K562 (cell line): Measurements from ENCODE around the gene TTC24. TPM values are rescaled to one million over a fixed set of nuclear protein-coding genes. Genes with fewer than 3 reads are reported as not detected.

Experiments
- ATAC-seq: fragments of 200-7000 bp; cut with Tn5 transposase; 3 replicates; pipeline ENCODE4 v1.9.1; 2020; ENCODE audit warnings: moderate library complexity
- BruUV-seq: library from RNA; stranded (reverse); fragments of 400-500 nt; replicated peaks from 2 replicates; lab custom pipeline; 2021; lab: Mats Ljungman, UMichigan
- CTCF ChIA-PET: fragments of 300-600 bp; formaldehyde crosslinking; extraction: SDS; loops from one replicate; lab custom pipeline; 2021; ENCODE audit warnings: low intra/inter-chr PET ratio; lab: Yijun Ruan, JAX
- POLR2A ChIA-PET: fragments of 300-600, 350-650 bp; sonication (Branson Sonifier 250); formaldehyde crosslinking; extraction: SDS; loops from one replicate; lab custom pipeline; 2021; ENCODE audit warnings: antibody characterized with exemption, inconsistent platforms; lab: Yijun Ruan, JAX
- DNase-seq, 4 experiments: peaks; one replicate each; pipeline versions ENCODE4 v3.0.0 to v3.0.0-alpha.2; 2011 to 2018; ENCODE audit warnings: low spot score in 3 of 4, mixed read lengths in 3 of 4; ENCODE audit errors: extremely low read depth in 1 of 4
- FAIRE-seq: peaks from 2 replicates; lab custom pipeline; 2011; peaks lifted over from hg19 to GRCh38; lab: Jason Lieb, UNC
- H2AFZ ChIP-seq: 2 replicates; pipeline ENCODE4 v1.6.0; 2011; ENCODE audit warnings: low read depth, low read length, control low read depth, inconsistent platforms
- H3K27ac ChIP-seq: fragments of 200-600 bp; 3 replicates; pipeline ENCODE4 v1.8.0; 2011; ENCODE audit warnings: low read depth, mild to moderate bottlenecking, control low read depth, inconsistent platforms, low read length, moderate library complexity, mixed read lengths; ENCODE audit errors: extremely low read depth
- H3K27me3 ChIP-seq, 2 experiments: fragments of 300-600 bp in 1 of 2; 2 replicates in 1 of 2; 3 replicates in 1 of 2; pipeline versions ENCODE4 v1.6.0 to v1.8.0; 2011; ENCODE audit warnings: inconsistent platforms in 2 of 2, low read length in 2 of 2, mild to moderate bottlenecking in 1 of 2, mixed read lengths in 1 of 2, moderate library complexity in 1 of 2; ENCODE audit not compliant: control insufficient read depth in 2 of 2, insufficient read depth in 2 of 2
- H3K36me3 ChIP-seq: fragments of 300-600 bp; 3 replicates; pipeline ENCODE4 v1.8.0; 2011; ENCODE audit warnings: mild to moderate bottlenecking, low read length, inconsistent platforms; ENCODE audit not compliant: control insufficient read depth, insufficient read depth
- H3K4me1 ChIP-seq, 2 experiments: fragments of 200-600 bp in 1 of 2; replicated peaks in 1 of 2; 2 replicates in 1 of 2; 3 replicates in 1 of 2; pipeline versions ENCODE4 v1.5.1 to v1.8.0; 2011; ENCODE audit warnings: inconsistent platforms in 2 of 2, low read length in 2 of 2, mild to moderate bottlenecking in 1 of 2, mixed read lengths in 1 of 2, moderate library complexity in 1 of 2; ENCODE audit not compliant: control insufficient read depth in 2 of 2, insufficient read depth in 2 of 2
- H3K4me2 ChIP-seq: 2 replicates; pipeline ENCODE4 v1.6.1; 2011; ENCODE audit warnings: low read length, control low read depth, inconsistent platforms, mixed read lengths; ENCODE audit not compliant: insufficient read depth
- H3K4me3 ChIP-seq: fragments of 200-600 bp; sonication (generic), shearing (Covaris generic); 2 replicates; pipeline ENCODE4 v1.5.1; 2016; ENCODE audit warnings: control low read depth, inconsistent platforms
- H3K79me2 ChIP-seq: fragments of 200-600 bp; 3 replicates; pipeline ENCODE4 v1.8.0; 2011; ENCODE audit warnings: low read length, inconsistent platforms; ENCODE audit not compliant: control insufficient read depth, insufficient read depth
- H3K9ac ChIP-seq, 2 experiments: 2 replicates each; pipeline versions ENCODE4 v1.6.0 to v1.6.1; 2011; ENCODE audit warnings: low read depth in 2 of 2, low read length in 2 of 2, control low read depth in 1 of 2, inconsistent platforms in 1 of 2, mild to moderate bottlenecking in 1 of 2, mixed read lengths in 1 of 2; ENCODE audit not compliant: insufficient read depth in 1 of 2
- H3K9me1 ChIP-seq: one replicate; pipeline ENCODE4 v1.6.0; 2011; ENCODE audit warnings: inconsistent platforms, mild to moderate bottlenecking, low read length, moderate library complexity; ENCODE audit not compliant: control insufficient read depth, insufficient read depth
- H3K9me3 ChIP-seq: replicated peaks from 2 replicates; pipeline ENCODE4 v1.5.1; 2011; ENCODE audit warnings: low read depth, low read length, inconsistent platforms; ENCODE audit not compliant: control insufficient read depth, insufficient read depth
- H4K20me1 ChIP-seq: replicated peaks from 2 replicates; pipeline ENCODE4 v1.6.1; 2011; ENCODE audit warnings: low read length, inconsistent platforms, mixed read lengths; ENCODE audit not compliant: control insufficient read depth, insufficient read depth
- ARID1B ChIP-seq: fragments of 450-650 bp; IDR thresholded peaks from 2 replicates; pipeline ENCODE4 v1.6.1; 2016; ENCODE audit warnings: antibody characterized with exemption, mild to moderate bottlenecking, inconsistent platforms
- CBFA2T2 ChIP-seq: fragments of 450-650 bp; conservative IDR thresholded peaks from 2 replicates; pipeline ENCODE4 v1.6.1; 2017; ENCODE audit warnings: mild to moderate bottlenecking
- CBFA2T3 ChIP-seq: fragments of 450-650 bp; IDR thresholded peaks from 2 replicates; pipeline ENCODE4 v1.6.1; 2017
- FOXA1 ChIP-seq: fragments of 450-650 bp; IDR thresholded peaks from 2 replicates; pipeline ENCODE4 v1.6.1; 2016; ENCODE audit warnings: mild to moderate bottlenecking, borderline replicate concordance
- HOMEZ ChIP-seq: fragments of 250-450 bp; sonication (Bioruptor Pico); IDR thresholded peaks from 2 replicates; pipeline ENCODE4 v1.4.0; 2020; ENCODE audit warnings: mild to moderate bottlenecking, moderate library complexity
- RFX7 ChIP-seq: fragments of 250-450 bp; sonication (Bioruptor Pico); IDR thresholded peaks from 2 replicates; pipeline ENCODE4 v1.5.1; 2021; ENCODE audit warnings: mild to moderate bottlenecking
- SPI1 ChIP-seq: IDR thresholded peaks from 2 replicates; pipeline ENCODE4 v1.6.1; 2011; ENCODE audit warnings: low read depth, low read length, control low read depth, borderline replicate concordance
- ZNF146 ChIP-seq: IDR thresholded peaks from one replicate; pipeline ENCODE4 v1.6.1; 2018; ENCODE audit warnings: missing compliant biosample characterization; ENCODE audit not compliant: unreplicated experiment
- WGBS: fragments of 100-300 bp; shearing (Covaris generic); methylation state at CpG from one replicate; pipeline ENCODE4 v1.1.6; 2016; ENCODE audit warnings: low coverage, mixed read lengths; ENCODE audit not compliant: insufficient coverage; ENCODE audit errors: missing lambda C conversion rate; 5-methylcytosine and 5-hydroxymethylcytosine counted together
- in situ Hi-C: fragments of 300-500 bp; cut with MboI; formaldehyde crosslinking; loops from 4 replicates; pipeline ENCODE4 v1.15.0; 2018; ENCODE audit warnings: inconsistent platforms, mixed read lengths
- intact Hi-C: fragments of 100-400 bp; cut with micrococcal nuclease; formaldehyde crosslinking; loops from 2 replicates; pipeline ENCODE4 v1.14.2; 2022
- polyA plus RNA-seq, 8 experiments: library from polyadenylated mRNA; depleted of rRNA in 4 of 8; stranded (reverse) in 5 of 8; unstranded in 3 of 8; fragments of >200 nt; fragmentation: Nextera tagmentation in 2 of 8; fragmentation: Illumina TruSeq in 1 of 8; extraction: Ambion mirVana in 2 of 8; extraction: Trizol in 1 of 8; gene quantifications; 2 replicates each; pipeline versions ENCODE4 v1.2.1 to v1.2.3, GENCODE V29; 2011 to 2014; ENCODE audit warnings: inconsistent platforms in 1 of 8, missing spikeins in 1 of 8
- total RNA-seq, 7 experiments: library from RNA; depleted of rRNA in 6 of 7; stranded (reverse); fragments of >200 nt in 6 of 7; fragmentation: Illumina TruSeq in 2 of 7; extraction: Trizol in 2 of 7; gene quantifications; 2 replicates each; pipeline versions ENCODE4 v1.2.1 to v1.2.3, GENCODE V29; 2011 to 2021; ENCODE audit warnings: low replicate concordance in 1 of 7

Gene TTC24
- total and polyA plus RNA-seq, 9 of the 15 experiments (the other 6 are each of a cell fraction or from before 2014, with no cell fraction given): not detected

GRCh38 chr1:156559797-156560385 is 19.6 kb upstream of the TTC24 start:
- WGBS: 29% methylated on average over 5 of the region's 5 CpGs
- H3K4me3 ChIP-seq: no peak overlapping the region
- POLR2A ChIA-PET: interaction anchor here (0.5 to 1.6 kb wide), 4 partner anchors 9 to 136 kb away, joined by 3 to 4 read pairs (median 3); no protein-coding TSS in a partner anchor
- peaks cover 0 to 2% of the 10 kb centered on the region in 2 experiments; a peak in 1 of 5 replicates for H3K4me1 ChIP-seq
- no peaks in the 10 kb centered on the region for H3K79me2 ChIP-seq
- H3K27me3 ChIP-seq: no peaks in the 10 kb centered on the region
- H4K20me1 ChIP-seq: no peaks in the 10 kb centered on the region; the same call in 1 of the 2 replicates
- peaks cover 46% of the 10 kb centered on the region for H3K36me3 ChIP-seq
- no peaks in the 10 kb centered on the region for H3K9me1 ChIP-seq
- H3K9me3 ChIP-seq: no peaks in the 10 kb centered on the region
- ATAC-seq (no peak; the same call in 2 of the 3 replicates), FAIRE-seq (peak; percentile 73), DNase-seq (peak in 1 of 4 experiments; percentile 12)
- in situ Hi-C loops (no loop called here), intact Hi-C loops (no loop called here)
- no peak overlapping the region for H3K27ac ChIP-seq
- TF ChIP-seq ARID1B: 0 out of 2 replicates have a peak, but pooled peaks have one; percentile 37
- peak; percentile 50; the same call in 1 of the 2 replicates for TF ChIP-seq CBFA2T3
- TF ChIP-seq ZNF146 (CRISPR knock-in tag): no peak
- TF ChIP-seq CBFA2T2: 0 out of 2 replicates have a peak, but pooled peaks have one; percentile 13
- H3K9ac ChIP-seq: no peak overlapping the region
- no peak overlapping the region for H3K4me2 ChIP-seq
- H2AFZ ChIP-seq: no peak overlapping the region
- BruUV-seq: no TSS peak
- CTCF ChIA-PET: no interaction called here

- 65% methylated on average over 5 of the region's 5 CpGs for WGBS
- no peaks in the 10 kb centered on the region for H3K79me2 ChIP-seq
- no peaks in the 10 kb centered on the region; the same call in 1 of the 2 replicates for H4K20me1 ChIP-seq
- H3K9me1 ChIP-seq: no peaks in the 10 kb centered on the region
- TF ChIP-seq HOMEZ (no peak), FOXA1 (no peak), RFX7 (CRISPR knock-in tag) (no peak), SPI1 (0 out of 2 replicates have a peak, but pooled peaks have one; percentile 48)
- H3K4me2 ChIP-seq: no peak overlapping the region
- peaks cover 0 to 2% of the 10 kb centered on the region in 2 experiments; a peak in 1 of 5 replicates for H3K4me1 ChIP-seq
- peak overlapping the region in 1 of 2 experiments; percentile 38; a peak in 1 of 4 replicates for H3K9ac ChIP-seq
- ATAC-seq (peak; percentile 31), DNase-seq (no peak), FAIRE-seq (no peak)
- intact Hi-C loops (no loop called here), in situ Hi-C loops (no loop called here)
- H2AFZ ChIP-seq: no peak overlapping the region
- ChIA-PET CTCF (no interaction called here), POLR2A (interaction anchor here (1.1 to 2.3 kb wide), 3 partner anchors 10 to 28 kb away, joined by 4 to 7 read pairs (median 4); no protein-coding TSS in a partner anchor)
- no peak overlapping the region for H3K4me3 ChIP-seq
- no peak overlapping the region for H3K27ac ChIP-seq
- H3K9me3 ChIP-seq: no peaks in the 10 kb centered on the region
- BruUV-seq: no TSS peak
- no peaks in the 10 kb centered on the region for H3K27me3 ChIP-seq
- H3K36me3 ChIP-seq: peaks cover 45% of the 10 kb centered on the region
These were observed 18.8 kb upstream of the TTC24 start for GRCh38 chr1:156560585-156561163.
